ENCODE data around the gene WDR38. TPM values are rescaled to one million over a fixed set of nuclear protein-coding genes. Genes with fewer than 3 reads are reported as not detected.
A peak's percentile ranks its signal among the peaks of the same experiment; 100 is the strongest.

The WDR38 gene
- total and polyA plus RNA-seq, 4 donors, result 0.59 to 10.8 (median 6.9) TPM

GRCh38 chr9:124889006-124889405 lies 35.7 kb downstream of the WDR38 start:
- Histone ChIP-seq H3K27ac (ENCODE audit: low read depth, low read length) (no peak overlapping the region), H3K4me1 (ENCODE audit: control insufficient read depth, insufficient read depth, low read length) (no peaks in the 10 kb centered on the region), H3K4me3 (ENCODE audit: low read depth, low read length) (no peak overlapping the region), H3K36me3 (ENCODE audit: control insufficient read depth, insufficient read depth, low read length) (peaks cover 76% of the 10 kb centered on the region), H3K27me3 (ENCODE audit: control insufficient read depth, insufficient read depth, low read length) (no peaks in the 10 kb centered on the region), H3K9me3 (ENCODE audit: control insufficient read depth, insufficient read depth, low read length) (no peaks in the 10 kb centered on the region)
- WGBS (ENCODE audit: insufficient coverage), result 92% methylated on average over 13 of the region's 13 CpGs
- DNase-seq (ENCODE audit: low read depth in 4 of 6, low spot score in 6 of 6), result no peak

DNA sequence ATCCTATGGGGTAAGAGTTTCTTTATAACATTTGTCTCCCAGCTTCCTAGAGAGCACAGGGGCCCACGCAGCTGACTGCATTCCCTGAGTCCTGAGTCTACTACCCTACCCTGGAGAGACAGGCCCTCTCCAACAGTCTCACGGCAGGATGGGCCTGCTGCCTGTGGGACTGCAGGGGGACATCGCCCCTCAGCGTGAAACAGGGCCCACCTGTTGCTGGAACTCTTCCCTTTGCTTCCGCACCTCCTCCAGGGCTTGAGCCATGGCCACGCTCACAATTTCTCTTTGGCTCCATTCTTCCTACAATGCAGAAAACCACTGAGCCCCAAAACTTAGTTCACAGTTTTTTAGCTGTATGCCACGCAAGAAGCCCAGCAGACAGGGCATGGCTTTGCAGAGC lies 36.9 kb downstream of the WDR38 start:
- H3K4me3 ChIP-seq (ENCODE audit: low read depth, low read length), result no peak overlapping the region
- DNase-seq (ENCODE audit: low read depth in 4 of 6, low spot score in 6 of 6), result no peak
- no peaks in the 10 kb centered on the region for H3K9me3 ChIP-seq (ENCODE audit: control insufficient read depth, insufficient read depth, low read length)
- peaks cover 5% of the 10 kb centered on the region for H3K4me1 ChIP-seq (ENCODE audit: control insufficient read depth, insufficient read depth, low read length)
- H3K27ac ChIP-seq (ENCODE audit: low read depth, low read length), result no peak overlapping the region
- H3K27me3 ChIP-seq (ENCODE audit: control insufficient read depth, insufficient read depth, low read length), result no peaks in the 10 kb centered on the region
- WGBS (ENCODE audit: insufficient coverage), result 98% methylated on average over 7 of the region's 7 CpGs
- H3K36me3 ChIP-seq (ENCODE audit: control insufficient read depth, insufficient read depth, low read length), result peaks cover 78% of the 10 kb centered on the region

GRCh38 chr9:124894035-124894740 lies 40.9 kb downstream of the WDR38 start:
- H3K9me3 ChIP-seq (ENCODE audit: control insufficient read depth, insufficient read depth, low read length), result no peaks in the 10 kb centered on the region
- no peaks in the 10 kb centered on the region for H3K27me3 ChIP-seq (ENCODE audit: control insufficient read depth, insufficient read depth, low read length)
- no peak overlapping the region for H3K4me3 ChIP-seq (ENCODE audit: low read depth, low read length)
- H3K27ac ChIP-seq (ENCODE audit: low read depth, low read length), result no peak overlapping the region
- 76% methylated on average over 7 of the region's 9 CpGs for WGBS (ENCODE audit: insufficient coverage)
- peaks cover 63% of the 10 kb centered on the region for H3K36me3 ChIP-seq (ENCODE audit: control insufficient read depth, insufficient read depth, low read length)
- peak in 1 of 6 donors; percentile 21 for DNase-seq (ENCODE audit: low read depth in 4 of 6, low spot score in 6 of 6)
- peaks cover 9% of the 10 kb centered on the region for H3K4me1 ChIP-seq (ENCODE audit: control insufficient read depth, insufficient read depth, low read length)

- peak in 5 of 6 donors; percentile 13 to 83 (median 28) for DNase-seq (ENCODE audit: low read depth in 4 of 6, low spot score in 6 of 6)
- Histone ChIP-seq H3K9me3 (ENCODE audit: control insufficient read depth, insufficient read depth, low read length) (no peaks in the 10 kb centered on the region), H3K4me3 (ENCODE audit: low read depth, low read length) (no peak overlapping the region), H3K4me1 (ENCODE audit: control insufficient read depth, insufficient read depth, low read length) (peaks cover 9% of the 10 kb centered on the region), H3K27ac (ENCODE audit: low read depth, low read length) (no peak overlapping the region), H3K27me3 (ENCODE audit: control insufficient read depth, insufficient read depth, low read length) (no peaks in the 10 kb centered on the region), H3K36me3 (ENCODE audit: control insufficient read depth, insufficient read depth, low read length) (peaks cover 61% of the 10 kb centered on the region)
Observed at GRCh38 chr9:124894741-124895170, 41.5 kb downstream of the WDR38 start.

- WGBS (ENCODE audit: insufficient coverage), result 20% methylated on average over 1 of the region's 6 CpGs
- DNase-seq (ENCODE audit: low read depth in 4 of 6, low spot score in 6 of 6), result peak in 1 of 6 donors; percentile 20
- Histone ChIP-seq H3K36me3 (ENCODE audit: control insufficient read depth, insufficient read depth, low read length) (peaks cover 56% of the 10 kb centered on the region), H3K9me3 (ENCODE audit: control insufficient read depth, insufficient read depth, low read length) (no peaks in the 10 kb centered on the region), H3K27ac (ENCODE audit: low read depth, low read length) (no peak overlapping the region), H3K4me1 (ENCODE audit: control insufficient read depth, insufficient read depth, low read length) (peaks cover 9% of the 10 kb centered on the region), H3K27me3 (ENCODE audit: control insufficient read depth, insufficient read depth, low read length) (no peaks in the 10 kb centered on the region), H3K4me3 (ENCODE audit: low read depth, low read length) (no peak overlapping the region)
Observed at GRCh38 chr9:124897570-124898460, 44.6 kb downstream of the WDR38 start.

DNA sequence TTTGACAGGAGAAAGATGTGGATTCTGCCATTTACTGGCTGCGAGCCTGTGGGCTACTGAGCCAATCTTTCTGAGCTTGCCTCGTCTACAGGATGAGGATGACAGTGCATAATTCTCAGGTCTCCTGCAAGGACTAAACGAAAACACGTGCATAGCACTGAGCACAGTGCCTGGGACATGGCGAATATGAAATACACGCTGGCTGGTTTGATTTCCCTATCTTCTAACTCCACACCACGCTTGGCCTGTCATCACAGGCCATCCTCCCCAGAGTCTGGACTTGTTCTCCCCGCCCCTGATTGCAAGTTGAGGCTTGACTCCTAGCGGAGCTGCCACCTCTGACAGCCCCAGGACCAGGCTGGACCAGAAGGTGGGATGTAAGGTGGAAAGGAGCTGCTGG lies 46.6 kb downstream of the WDR38 start:
- no peak overlapping the region for H3K27ac ChIP-seq (ENCODE audit: low read depth, low read length)
- peaks cover 62% of the 10 kb centered on the region for H3K36me3 ChIP-seq (ENCODE audit: control insufficient read depth, insufficient read depth, low read length)
- 96% methylated on average over 7 of the region's 9 CpGs for WGBS (ENCODE audit: insufficient coverage)

GRCh38 chr9:124906966-124907365 lies 53.7 kb downstream of the WDR38 start:
- no peak overlapping the region for H3K27ac ChIP-seq (ENCODE audit: low read depth, low read length)
- H3K27me3 ChIP-seq (ENCODE audit: control insufficient read depth, insufficient read depth, low read length), result no peaks in the 10 kb centered on the region
- no peak overlapping the region for H3K4me3 ChIP-seq (ENCODE audit: low read depth, low read length)
- H3K4me1 ChIP-seq (ENCODE audit: control insufficient read depth, insufficient read depth, low read length), result no peaks in the 10 kb centered on the region
- H3K9me3 ChIP-seq (ENCODE audit: control insufficient read depth, insufficient read depth, low read length), result no peaks in the 10 kb centered on the region
- H3K36me3 ChIP-seq (ENCODE audit: control insufficient read depth, insufficient read depth, low read length), result peaks cover 45% of the 10 kb centered on the region
- WGBS (ENCODE audit: insufficient coverage), result no CpG with 5 or more reads among the region's 1 CpG
- no peak for DNase-seq (ENCODE audit: low read depth in 4 of 6, low spot score in 6 of 6)

More for the DNA sequence above, 46.6 kb downstream of the WDR38 start:
- H3K9me3 ChIP-seq (ENCODE audit: control insufficient read depth, insufficient read depth, low read length), result no peaks in the 10 kb centered on the region
- H3K27me3 ChIP-seq (ENCODE audit: control insufficient read depth, insufficient read depth, low read length), result no peaks in the 10 kb centered on the region
- H3K4me1 ChIP-seq (ENCODE audit: control insufficient read depth, insufficient read depth, low read length), result peaks cover 4% of the 10 kb centered on the region
- H3K4me3 ChIP-seq (ENCODE audit: low read depth, low read length), result no peak overlapping the region
- no peak for DNase-seq (ENCODE audit: low read depth in 4 of 6, low spot score in 6 of 6)

Small RNA genes lying within 50 kb of the gene (small RNA-seq; reads per million reads assigned to genes)
- 0.08 reads per million for gene RNU4-82P (ENCODE audit: low replicate concordance)

Other genes with a start within 250 kb of the WDR38 start
- gene NR6A1, start 82.1 kb upstream of the WDR38 start, total RNA-seq, result 1 to 10 TPM; 2.8 to 4.3 TPM
- 1 to 10 TPM; 3.8 to 5.8 TPM for gene NR6A1, start 82.1 kb upstream of the WDR38 start, polyA plus RNA-seq (ENCODE audit: insufficient read length in 2 of 2)
- 10 to 100 TPM; 29.6 to 66.0 TPM for gene OLFML2A, start 76.3 kb upstream of the WDR38 start, total RNA-seq
- 10 to 100 TPM in 1 of 2 donors, 1 to 10 TPM in 1; 5.3 to 20.6 TPM for gene OLFML2A, start 76.3 kb upstream of the WDR38 start, polyA plus RNA-seq (ENCODE audit: insufficient read length in 2 of 2)
- 1,000 to 10,000 TPM in 1 of 2 donors, 100 to 1,000 TPM in 1; 640 to 1,674 TPM for gene RPL35, start 8.5 kb downstream of the WDR38 start, total RNA-seq
- 100 to 1,000 TPM; 828 to 840 TPM for gene RPL35, start 8.5 kb downstream of the WDR38 start, polyA plus RNA-seq (ENCODE audit: insufficient read length in 2 of 2)
- gene ARPC5L, start 8.7 kb downstream of the WDR38 start, total RNA-seq, result 10 to 100 TPM; 14.3 to 19.5 TPM
- 10 to 100 TPM; 52.4 to 55.6 TPM for gene ARPC5L, start 8.7 kb downstream of the WDR38 start, polyA plus RNA-seq (ENCODE audit: insufficient read length in 2 of 2)
- 10 to 100 TPM; 17.8 to 18.1 TPM for gene GOLGA1, start 87.6 kb downstream of the WDR38 start, total RNA-seq
- gene GOLGA1, start 87.6 kb downstream of the WDR38 start, polyA plus RNA-seq (ENCODE audit: insufficient read length in 2 of 2), result 10 to 100 TPM; 19.6 to 21.7 TPM